22Rv1 (cell line): ENCODE measurements around the gene C6orf15.

Source experiments
- H3K27ac ChIP-seq: fragments of 450-650 bp; 2 replicates; pipeline ENCODE4 v1.5.1; 2017
- ZFX ChIP-seq: fragments of 450-650 bp; IDR thresholded peaks from 2 replicates; pipeline ENCODE4 v1.6.1; 2017; ENCODE audit warnings: antibody characterized with exemption, borderline replicate concordance
- TF ChIP-seq, protein P1 (sequence below): fragments of 450-650 bp; IDR thresholded peaks from 2 replicates; pipeline ENCODE4 v1.5.1; 2017; ENCODE audit warnings: mild to moderate bottlenecking

Gene C6orf15

DNA sequence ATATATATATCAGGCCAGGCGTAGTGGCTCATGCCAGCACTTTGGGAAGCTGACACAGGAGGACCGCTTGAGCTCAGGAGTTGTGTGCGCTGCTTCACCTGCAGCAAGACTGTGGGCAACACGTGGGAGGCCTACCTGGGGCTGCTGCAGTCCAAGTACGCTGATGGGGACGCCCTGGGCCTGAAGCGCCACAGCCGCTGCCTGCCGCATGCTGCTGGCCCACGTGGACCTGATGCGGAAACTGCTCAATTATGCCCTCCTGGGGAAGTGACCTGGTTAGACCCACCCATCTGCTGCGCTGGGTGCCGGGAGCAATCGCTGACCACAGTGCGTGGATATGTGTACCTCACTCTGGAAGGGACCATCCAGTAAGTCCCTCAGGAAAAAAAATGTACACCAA is 28.3 kb upstream of the C6orf15 start:
- H3K27ac ChIP-seq = no peak overlapping the region
- TF ChIP-seq, protein P1, sequence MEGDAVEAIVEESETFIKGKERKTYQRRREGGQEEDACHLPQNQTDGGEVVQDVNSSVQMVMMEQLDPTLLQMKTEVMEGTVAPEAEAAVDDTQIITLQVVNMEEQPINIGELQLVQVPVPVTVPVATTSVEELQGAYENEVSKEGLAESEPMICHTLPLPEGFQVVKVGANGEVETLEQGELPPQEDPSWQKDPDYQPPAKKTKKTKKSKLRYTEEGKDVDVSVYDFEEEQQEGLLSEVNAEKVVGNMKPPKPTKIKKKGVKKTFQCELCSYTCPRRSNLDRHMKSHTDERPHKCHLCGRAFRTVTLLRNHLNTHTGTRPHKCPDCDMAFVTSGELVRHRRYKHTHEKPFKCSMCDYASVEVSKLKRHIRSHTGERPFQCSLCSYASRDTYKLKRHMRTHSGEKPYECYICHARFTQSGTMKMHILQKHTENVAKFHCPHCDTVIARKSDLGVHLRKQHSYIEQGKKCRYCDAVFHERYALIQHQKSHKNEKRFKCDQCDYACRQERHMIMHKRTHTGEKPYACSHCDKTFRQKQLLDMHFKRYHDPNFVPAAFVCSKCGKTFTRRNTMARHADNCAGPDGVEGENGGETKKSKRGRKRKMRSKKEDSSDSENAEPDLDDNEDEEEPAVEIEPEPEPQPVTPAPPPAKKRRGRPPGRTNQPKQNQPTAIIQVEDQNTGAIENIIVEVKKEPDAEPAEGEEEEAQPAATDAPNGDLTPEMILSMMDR = no peak
- no peak for TF ChIP-seq ZFX

DNA sequence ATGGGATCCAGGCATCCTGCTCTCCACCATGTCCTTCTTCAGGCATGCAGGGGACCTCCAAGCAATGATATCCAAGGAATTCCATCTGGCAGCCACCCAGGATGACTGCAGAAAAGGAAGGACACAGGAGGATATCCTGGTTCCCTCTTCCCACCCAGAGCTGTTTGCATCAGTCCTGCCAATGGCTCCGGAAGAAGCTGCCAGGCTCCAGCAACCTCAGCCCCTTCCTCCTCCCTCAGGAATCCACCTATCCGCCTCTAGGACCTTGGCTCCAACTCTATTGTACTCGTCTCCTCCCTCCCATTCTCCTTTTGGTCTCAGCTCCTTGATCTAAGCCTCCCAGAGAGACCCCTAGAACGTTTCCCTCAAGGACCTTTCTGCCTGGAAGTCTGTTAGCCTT is 27.2 kb upstream of the C6orf15 start:
- no peak overlapping the region for H3K27ac ChIP-seq
- TF ChIP-seq, protein P1 = no peak
- no peak for TF ChIP-seq ZFX

DNA sequence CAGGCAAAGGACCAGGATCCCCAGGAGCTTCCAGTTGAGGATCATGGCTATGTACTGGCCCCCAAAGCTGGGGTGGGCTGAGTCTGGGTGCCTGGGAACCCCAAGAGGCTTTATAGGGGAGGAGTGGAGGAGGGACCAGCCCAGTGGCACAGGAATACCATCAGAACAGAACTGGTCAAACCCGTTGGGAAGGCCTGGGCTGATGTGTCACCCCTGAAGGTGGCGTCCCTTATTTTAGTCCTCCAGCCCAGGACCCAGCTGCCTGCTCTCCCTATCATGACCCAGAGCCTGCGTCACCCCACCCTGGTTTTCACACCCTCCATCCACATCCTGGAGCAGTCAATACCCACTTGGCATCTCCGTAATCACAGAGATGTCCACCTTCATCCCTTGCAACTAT is 26.6 kb upstream of the C6orf15 start, which contains the start of gene PSORS1C2:
TSS of gene PSORS1C2 (minus strand) at position 85 of the 400 bp plus-strand sequence. CDS start at position 45, 40 bp downstream.
- H3K27ac ChIP-seq = no peak within 1 kb of the TSS
- no peak for TF ChIP-seq ZFX
- TF ChIP-seq, protein P1 = no peak

DNA sequence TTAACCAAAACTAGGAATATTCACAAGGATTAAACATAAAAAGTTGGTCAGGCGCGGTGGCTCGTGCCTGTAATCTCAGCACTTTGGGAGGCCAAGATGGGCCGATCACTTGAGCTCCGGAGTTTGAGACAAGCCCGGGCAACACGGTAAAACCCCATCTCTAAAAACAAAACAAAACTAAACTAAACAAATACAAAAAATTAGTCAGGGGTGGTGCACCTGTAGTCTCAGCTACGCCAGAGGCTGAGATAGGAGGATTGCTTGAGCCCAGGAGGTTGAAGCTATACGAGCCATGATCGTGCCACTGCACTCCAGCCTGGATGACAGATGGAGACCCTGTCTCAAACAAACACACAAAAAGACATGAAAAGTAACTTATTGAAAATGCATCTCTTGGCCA is 23.3 kb upstream of the C6orf15 start:
- TF ChIP-seq, protein P1 = no peak
- TF ChIP-seq ZFX = no peak

DNA sequence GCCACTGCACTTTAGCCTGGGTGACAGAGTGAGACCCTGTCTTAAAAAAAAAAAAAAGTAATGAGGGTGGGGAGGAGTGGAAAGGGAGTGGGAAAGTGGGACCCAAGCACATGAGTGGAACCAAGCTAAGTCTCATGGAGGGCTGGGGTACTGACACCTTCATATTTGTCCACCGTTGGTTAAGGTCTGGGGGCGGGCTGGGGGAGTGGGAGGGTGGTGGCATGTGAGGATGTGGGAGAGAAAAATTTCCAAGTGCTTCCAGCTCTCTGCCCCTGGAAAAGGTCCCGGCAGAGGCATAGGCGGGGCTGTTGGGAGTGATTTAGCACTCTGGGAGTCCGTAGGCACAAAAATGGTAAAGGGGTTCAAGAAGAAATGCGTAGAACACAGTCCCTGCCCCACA is 20.4 kb upstream of the C6orf15 start:
- TF ChIP-seq, protein P1 = no peak
- TF ChIP-seq ZFX = no peak
- H3K27ac ChIP-seq = no peak overlapping the region

More for the DNA sequence above, 23.3 kb upstream of the C6orf15 start:
- no peak overlapping the region for H3K27ac ChIP-seq

DNA sequence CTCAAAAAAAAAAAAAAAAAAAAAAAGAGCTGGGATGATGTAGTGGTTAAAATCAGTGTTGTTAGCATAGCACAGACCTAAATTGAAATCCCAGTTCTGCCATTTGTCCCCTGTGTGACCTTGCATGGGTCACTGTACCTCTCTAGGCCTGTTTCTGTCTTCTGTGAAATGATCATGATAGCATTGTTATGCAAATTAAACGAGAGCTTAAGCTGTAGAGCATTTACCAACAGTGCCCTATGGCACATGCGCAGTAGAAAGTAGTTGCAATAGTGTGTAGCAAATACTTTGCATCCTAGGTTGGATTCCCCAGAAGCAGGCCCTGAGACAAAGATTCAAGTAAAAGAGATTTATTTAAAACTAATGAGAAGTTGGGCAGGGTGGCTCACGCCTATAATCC is 19.2 kb upstream of the C6orf15 start:
- no peak overlapping the region for H3K27ac ChIP-seq
- TF ChIP-seq, protein P1 = no peak
- no peak for TF ChIP-seq ZFX

DNA sequence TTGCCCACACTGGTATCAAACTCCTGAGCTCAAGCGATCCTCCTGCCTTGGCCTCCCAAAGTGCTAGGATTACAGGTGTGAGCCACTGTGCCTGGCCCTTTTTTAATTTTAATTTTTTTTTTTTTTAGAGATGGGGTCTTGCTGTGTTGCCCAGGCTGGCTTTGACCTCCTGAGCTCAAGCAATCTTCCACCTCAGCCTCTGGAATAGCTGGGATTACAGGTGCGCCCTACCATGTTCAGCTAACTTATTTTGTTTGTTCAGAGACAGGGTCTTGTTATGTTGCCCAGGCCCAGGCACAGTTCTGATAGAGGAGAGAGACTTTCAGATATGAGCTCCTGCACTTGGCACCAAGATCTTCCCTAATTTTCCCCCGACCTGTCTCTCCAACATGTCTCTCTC is 18.4 kb upstream of the C6orf15 start:
- H3K27ac ChIP-seq = no peak overlapping the region
- TF ChIP-seq, protein P1 = no peak
- no peak for TF ChIP-seq ZFX
